ENCODE data around the gene MRPL52. TPM values are rescaled to one million over a fixed set of nuclear protein-coding genes. Genes with fewer than 3 reads are reported as not detected.

The MRPL52 gene
- polyA plus RNA-seq, 3 donors: 32.3 to 164 (median 130) TPM

GRCh38 chr14:22814941-22815713 lies 14.6 kb upstream of the MRPL52 start, which contains the start of gene SLC7A7:
Gene SLC7A7 (minus strand): TSS chr14:22815435. CDS start chr14:22813398, 2,037 bp downstream.
- H3K4me1 ChIP-seq (ENCODE audit: control insufficient read depth in 1 of 2, insufficient read depth in 2 of 2, low read length in 2 of 2): peaks cover 88 to 98% of the 10 kb centered on the region in 2 donors
- peak within 1 kb of the TSS; percentile 62 for H2AFZ ChIP-seq (ENCODE audit: insufficient read depth, low read depth, low read length, poor library complexity, severe bottlenecking)
- H3K4me2 ChIP-seq (replicated peaks; ENCODE audit: extremely low read depth, low read length, poor library complexity, severe bottlenecking): peak within 1 kb of the TSS; percentile 99
- Mint-ChIP-seq H3K27me3 (ENCODE audit: low read depth in 3 of 3) (peaks cover 0 to 9% (median 3%) of the 10 kb centered on the region in 3 donors), H3K36me3 (peaks cover 10 to 22% of the 10 kb centered on the region in 2 donors), H3K27ac (peak within 1 kb of the TSS; percentile 96 to 99 (median 98)), H3K9me3 (peaks cover 0 to 2% (median 0%) of the 10 kb centered on the region in 7 donors), H3K4me3 (peak within 1 kb of the TSS; percentile 87 to 99), H3K4me1 (peaks cover 84% of the 10 kb centered on the region)
- H3K9me3 ChIP-seq (replicated peaks in 1 of 2; ENCODE audit: control insufficient read depth in 1 of 2, insufficient read depth in 1 of 2, low read length in 2 of 2): no peaks in the 10 kb centered on the region
- peak within 1 kb of the TSS; percentile 72 for H3K9ac ChIP-seq (ENCODE audit: insufficient read depth, low read length, poor library complexity, severe bottlenecking)
- no peaks in the 10 kb centered on the region for H3K27me3 ChIP-seq (ENCODE audit: control insufficient read depth in 2 of 2, insufficient read depth in 2 of 2, low read length in 2 of 2)
- peaks cover 8% of the 10 kb centered on the region for H4K20me1 ChIP-seq (ENCODE audit: insufficient read depth, low read length)
- H3K4me3 ChIP-seq (replicated peaks in 1 of 3; ENCODE audit: low read depth in 2 of 3, low read length in 3 of 3): peak within 1 kb of the TSS; percentile 50 to 98 (median 94)
- intact Hi-C loops (cut with micrococcal nuclease): loop anchor here (5.0 to 10.0 kb wide), 2 partner anchors 48 to 50 kb away; partner anchors contain the start of gene OXA1L (in 2 of the 2)
- H3K36me3 ChIP-seq (replicated peaks in 1 of 2; ENCODE audit: control insufficient read depth in 1 of 2, insufficient read depth in 2 of 2, low read length in 2 of 2): peaks cover 0 to 10% of the 10 kb centered on the region in 2 donors
- no peak for TF ChIP-seq CTCF (IDR thresholded peaks at IDR 0.05)
- peak within 1 kb of the TSS; percentile 95 for H3K27ac ChIP-seq (ENCODE audit: low read depth in 1 of 2, low read length in 2 of 2)
- peaks cover 48% of the 10 kb centered on the region for H3K79me2 ChIP-seq (ENCODE audit: insufficient read depth, low read length)
- 54% methylated on average over 5 of the region's 10 CpGs for WGBS (ENCODE audit: insufficient coverage)
- DNase-seq: peak in 2 of 3 donors; percentile 41 to 48

- peak overlapping the region; percentile 82 to 85 for H3K27ac ChIP-seq (ENCODE audit: low read depth in 1 of 2, low read length in 2 of 2)
- no peaks in the 10 kb centered on the region for H3K36me3 ChIP-seq (replicated peaks in 1 of 2; ENCODE audit: control insufficient read depth in 1 of 2, insufficient read depth in 2 of 2, low read length in 2 of 2)
- H3K27ac Mint-ChIP-seq: peak overlapping the region; percentile 89 to 97 (median 94)
- peak overlapping the region; percentile 58 for H3K9ac ChIP-seq (ENCODE audit: insufficient read depth, low read length, poor library complexity, severe bottlenecking)
- peaks cover 11% of the 10 kb centered on the region for H3K79me2 ChIP-seq (ENCODE audit: insufficient read depth, low read length)
- H3K4me3 ChIP-seq (replicated peaks in 1 of 3; ENCODE audit: low read depth in 2 of 3, low read length in 3 of 3): peak overlapping the region; percentile 43 to 80 (median 57)
- peaks cover 0 to 6% (median 1%) of the 10 kb centered on the region in 3 donors for H3K27me3 Mint-ChIP-seq (ENCODE audit: low read depth in 3 of 3)
- no peaks in the 10 kb centered on the region for H4K20me1 ChIP-seq (ENCODE audit: insufficient read depth, low read length)
- H3K4me1 ChIP-seq (ENCODE audit: control insufficient read depth in 1 of 2, insufficient read depth in 2 of 2, low read length in 2 of 2): peaks cover 77 to 87% of the 10 kb centered on the region in 2 donors
- H3K4me1 Mint-ChIP-seq: peaks cover 73% of the 10 kb centered on the region
- H3K9me3 Mint-ChIP-seq: peaks cover 0 to 2% (median 0%) of the 10 kb centered on the region in 7 donors
- no peaks in the 10 kb centered on the region for H3K9me3 ChIP-seq (replicated peaks in 1 of 2; ENCODE audit: control insufficient read depth in 1 of 2, insufficient read depth in 1 of 2, low read length in 2 of 2)
- peaks cover 0 to 7% of the 10 kb centered on the region in 2 donors for H3K36me3 Mint-ChIP-seq
- intact Hi-C loops (cut with micrococcal nuclease): loop anchor here (5.0 to 10.0 kb wide), 2 partner anchors 52 to 55 kb away; partner anchors contain the start of gene OXA1L (in 2 of the 2)
- H3K27me3 ChIP-seq (ENCODE audit: control insufficient read depth in 2 of 2, insufficient read depth in 2 of 2, low read length in 2 of 2): no peaks in the 10 kb centered on the region
- peak overlapping the region; percentile 75 for H2AFZ ChIP-seq (ENCODE audit: insufficient read depth, low read depth, low read length, poor library complexity, severe bottlenecking)
- H3K4me2 ChIP-seq (replicated peaks; ENCODE audit: extremely low read depth, low read length, poor library complexity, severe bottlenecking): peak overlapping the region; percentile 84
- 13% methylated on average over 8 of the region's 10 CpGs for WGBS (ENCODE audit: insufficient coverage)
- H3K4me3 Mint-ChIP-seq: peak overlapping the region; percentile 80 to 89
- DNase-seq: peak in 2 of 3 donors; percentile 39 to 50
- TF ChIP-seq CTCF (IDR thresholded peaks at IDR 0.05): no peak
These were observed 10.3 kb upstream of the MRPL52 start for GRCh38 chr14:22819151-22819988.

All from CD14-positive monocyte (primary cell).